GM20000 (cell line): ENCODE data around the gene GNB3.
"Not testable (repeated sequence)": the region's sequence is repeated elsewhere in the genome, so short reads cannot be mapped to it uniquely, and the experiment has no call there.

Source experiments
- DNase-seq: peaks from one replicate; pipeline ENCODE4 v3.0.0; 2012; ENCODE audit warnings: low spot score
- CTCF ChIP-seq: IDR thresholded peaks from 2 replicates; pipeline ENCODE4 v1.5.1; 2012; ENCODE audit warnings: mild to moderate bottlenecking, control low read depth; ENCODE audit errors: extremely low read depth, missing control alignments

GNB3 gene

GRCh38 chr12:6863586-6864321, 23.0 kb downstream of the GNB3 start:
- no peak for TF ChIP-seq CTCF
- DNase-seq: no peak

- DNase-seq: not testable (repeated sequence)
Observed at GRCh38 chr12:6865307-6865706, 24.6 kb downstream of the GNB3 start.

GRCh38 chr12:6866163-6866919, 25.6 kb downstream of the GNB3 start:
- no peak for TF ChIP-seq CTCF
- no peak for DNase-seq

GRCh38 chr12:6866920-6867412, 26.2 kb downstream of the GNB3 start:
- no peak for TF ChIP-seq CTCF
- DNase-seq: no peak

- DNase-seq: peak; percentile 95
- TF ChIP-seq CTCF: no peak
Observed at GRCh38 chr12:6867413-6868210, 26.9 kb downstream of the GNB3 start, which contains the start of gene TPI1. Gene TPI1, plus strand, starts transcription at chr12:6867531. Its CDS starts 36 bp downstream, at chr12:6867567.

- no peak for TF ChIP-seq CTCF
- DNase-seq: no peak
Observed at GRCh38 chr12:6868211-6869048, 27.7 kb downstream of the GNB3 start.
